ENCODE data around the gene TXNRD3.

TXNRD3 gene

DNA sequence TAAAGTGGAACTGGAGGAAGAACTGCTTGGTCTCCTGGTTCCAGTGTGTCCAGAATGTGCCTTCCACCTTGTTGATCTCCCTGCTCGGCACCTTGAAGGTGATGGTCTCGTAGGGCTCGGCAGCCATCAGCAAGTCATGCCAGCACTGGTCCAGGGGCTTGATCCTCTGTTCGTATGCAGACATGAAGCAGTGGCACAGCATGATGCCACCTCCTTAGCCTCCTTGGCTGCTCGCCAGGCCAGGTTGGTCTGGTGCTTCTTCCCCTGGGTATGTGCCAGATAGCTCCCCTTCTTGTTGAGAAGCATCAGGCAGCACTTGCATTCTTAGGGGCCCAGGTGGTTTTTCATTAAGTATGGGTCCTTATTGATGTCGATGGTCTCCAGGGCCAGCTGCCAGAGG lies 17.8 kb upstream of the TXNRD3 start:
- DNase-seq (ENCODE audit: low read depth in 3 of 3, low spot score in 1 of 3) = no peak

DNA sequence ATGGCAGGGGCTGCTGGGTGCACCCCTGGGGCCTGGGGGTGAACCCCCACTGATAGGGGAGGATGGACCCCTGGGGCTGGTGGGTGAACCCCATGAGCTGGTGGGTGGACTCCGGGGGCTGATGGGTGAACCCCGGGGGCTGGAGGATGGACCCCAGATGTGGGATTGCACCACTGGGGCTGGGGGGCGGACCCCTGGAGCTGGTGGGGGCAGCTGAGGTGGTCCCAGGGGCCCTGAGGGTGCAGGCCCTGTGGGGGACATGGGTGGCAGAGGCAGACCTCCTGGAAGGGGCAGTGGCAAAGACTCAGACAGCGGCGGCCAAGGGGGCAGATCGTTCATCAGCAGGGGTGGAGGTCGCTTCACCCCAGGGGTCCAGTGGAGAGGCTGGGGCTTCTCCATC lies 17.4 kb upstream of the TXNRD3 start:
- no peak for DNase-seq (ENCODE audit: low read depth in 3 of 3, low spot score in 1 of 3)

DNA sequence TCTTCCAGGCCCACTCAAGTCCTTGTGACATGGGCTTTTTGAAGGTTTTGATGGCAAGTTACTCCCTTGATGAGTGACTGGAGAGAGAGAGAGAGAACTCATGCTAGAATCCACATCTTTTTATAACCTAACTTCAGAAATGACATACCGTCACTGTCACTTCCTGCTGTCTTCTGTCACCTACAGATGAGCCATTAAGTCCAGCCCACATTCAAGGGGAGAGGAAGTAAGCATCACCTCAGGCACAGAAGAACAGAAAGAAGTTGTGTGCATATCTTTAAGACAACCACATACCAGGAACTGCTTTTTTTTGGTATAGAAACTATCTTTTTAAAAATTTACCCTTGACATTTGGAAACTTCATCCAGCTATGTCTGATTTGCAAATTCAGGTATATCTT lies 16.6 kb upstream of the TXNRD3 start:
- no peak for DNase-seq (ENCODE audit: low read depth in 3 of 3, low spot score in 1 of 3)

DNA sequence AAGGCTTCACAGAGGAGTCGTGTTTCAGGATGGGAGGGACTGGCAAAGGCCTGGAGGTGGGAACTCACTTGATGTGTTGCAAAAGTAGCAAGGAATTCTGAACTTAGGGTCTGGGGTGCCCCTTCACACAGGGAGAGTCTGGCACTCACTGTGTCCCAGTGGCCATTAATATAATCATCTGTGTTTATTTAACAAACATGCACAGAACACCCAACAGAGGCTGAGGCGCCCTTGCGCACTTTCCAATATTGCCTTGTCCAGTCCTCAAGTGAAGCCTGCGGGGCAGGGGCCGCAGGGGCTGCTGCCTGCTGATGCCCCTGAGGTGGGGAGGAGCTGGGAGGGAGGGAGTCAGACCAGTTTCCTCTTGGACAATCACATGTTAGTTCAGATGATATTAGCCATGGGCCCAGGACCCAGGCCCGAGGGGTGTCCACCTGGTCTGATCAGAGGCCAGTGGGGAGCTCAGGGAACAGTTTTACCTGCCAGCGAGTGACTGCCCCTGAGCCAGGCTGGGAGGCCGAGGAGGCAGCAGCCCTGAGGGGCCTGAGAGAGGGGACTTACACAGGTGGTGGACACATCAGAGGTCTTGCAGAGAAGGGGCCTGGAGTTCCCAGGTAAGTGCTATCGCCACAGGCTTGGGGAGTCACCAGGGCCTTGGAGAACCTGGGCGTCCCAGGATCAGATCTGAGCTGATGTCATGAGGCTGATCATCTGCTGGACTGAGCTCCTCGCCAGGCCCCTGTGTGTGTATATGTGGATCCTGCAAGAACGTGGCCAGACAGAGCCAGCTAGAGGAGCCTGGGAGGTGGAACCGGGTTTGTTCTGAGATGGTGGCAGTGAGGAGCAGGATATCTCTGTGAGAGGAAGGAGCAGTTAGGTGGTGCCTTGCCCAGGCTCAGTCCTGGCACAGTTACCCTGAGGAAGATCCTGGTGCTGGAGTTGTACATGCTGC lies 13.8 kb upstream of the TXNRD3 start:
- DNase-seq (ENCODE audit: low read depth in 3 of 3, low spot score in 1 of 3) = no peak

DNA sequence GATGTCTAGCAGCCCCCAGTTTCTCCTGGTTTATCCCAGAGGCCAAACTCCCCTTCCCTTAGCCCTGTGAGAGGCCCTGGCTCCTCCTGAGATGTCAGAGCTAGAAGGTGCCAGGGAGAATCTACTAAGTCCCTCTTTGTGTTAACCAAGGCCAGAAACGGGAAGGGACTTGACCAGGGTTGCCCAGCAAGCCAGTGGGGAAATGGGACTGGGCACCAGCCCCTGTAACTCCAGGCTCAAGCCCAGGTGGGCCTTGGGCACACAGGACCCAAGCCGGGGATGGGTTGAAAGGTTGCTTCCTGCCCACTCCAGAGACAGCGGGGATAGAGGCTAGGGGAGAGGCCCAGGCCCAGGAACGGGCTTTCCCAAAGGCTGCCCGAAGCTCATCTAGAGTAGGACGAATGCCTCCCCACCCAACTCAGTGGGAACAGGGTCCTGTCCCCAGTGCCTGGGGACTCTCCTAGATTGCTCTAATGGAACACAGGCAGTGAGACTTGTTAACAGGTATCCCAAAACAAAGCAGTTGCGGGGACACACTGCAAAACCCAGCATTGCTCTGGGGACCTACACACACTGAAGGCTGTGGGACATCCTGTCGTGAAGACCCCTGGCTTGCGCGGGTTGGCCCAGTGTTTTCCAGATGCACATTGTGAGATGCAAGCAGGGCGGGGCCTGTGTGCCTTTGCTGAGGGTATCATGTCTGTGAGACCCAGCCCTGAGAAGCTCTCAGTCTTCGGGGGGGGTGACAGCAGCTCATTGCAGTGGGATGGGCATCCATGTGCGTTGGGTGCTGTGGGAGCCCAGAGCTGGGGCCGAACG lies 12.9 kb upstream of the TXNRD3 start:
- DNase-seq (ENCODE audit: low read depth in 3 of 3, low spot score in 1 of 3) = no peak

DNA sequence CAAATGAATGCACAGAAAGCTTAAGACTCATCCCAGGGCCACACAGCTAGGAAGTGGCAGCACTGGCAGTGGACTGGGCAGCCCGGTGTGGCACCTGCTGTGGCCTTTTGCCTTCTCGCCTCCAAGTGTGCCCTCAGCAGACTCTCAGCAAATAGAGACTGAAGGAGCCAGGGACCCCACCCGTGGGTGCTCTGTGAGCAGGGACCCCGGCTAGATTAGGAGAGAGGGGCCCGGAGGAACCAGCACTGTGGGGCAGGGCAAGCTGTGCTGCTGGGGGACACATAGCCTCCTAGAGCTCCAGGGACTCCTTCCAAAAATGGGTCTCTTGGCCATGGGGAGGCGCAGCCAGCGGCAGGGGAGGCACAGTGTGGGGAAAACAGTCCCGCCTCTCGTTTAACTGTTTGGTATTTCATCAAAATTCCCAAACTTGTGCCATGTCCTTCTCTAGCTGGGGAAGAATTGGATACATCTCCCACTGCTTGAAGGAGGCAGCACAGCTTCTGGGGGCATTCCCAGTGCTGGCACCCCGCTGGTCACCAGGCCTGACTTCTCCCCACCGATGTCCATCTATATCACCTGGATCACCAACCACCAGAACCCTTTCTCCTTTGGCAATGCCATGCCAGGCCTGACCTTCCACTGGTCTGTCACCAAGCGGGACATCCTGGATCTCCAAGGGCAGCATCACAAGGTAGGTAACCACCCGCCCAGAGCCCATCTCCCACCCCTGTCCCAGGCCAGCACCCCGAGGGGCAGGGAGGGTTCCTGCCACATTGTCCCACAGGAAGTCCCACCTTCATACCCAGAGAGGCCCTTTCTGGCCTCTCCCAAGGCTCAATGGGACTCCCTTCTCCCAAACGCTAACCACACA lies 12.0 kb upstream of the TXNRD3 start:
- DNase-seq (ENCODE audit: low read depth in 3 of 3, low spot score in 1 of 3) = no peak

DNA sequence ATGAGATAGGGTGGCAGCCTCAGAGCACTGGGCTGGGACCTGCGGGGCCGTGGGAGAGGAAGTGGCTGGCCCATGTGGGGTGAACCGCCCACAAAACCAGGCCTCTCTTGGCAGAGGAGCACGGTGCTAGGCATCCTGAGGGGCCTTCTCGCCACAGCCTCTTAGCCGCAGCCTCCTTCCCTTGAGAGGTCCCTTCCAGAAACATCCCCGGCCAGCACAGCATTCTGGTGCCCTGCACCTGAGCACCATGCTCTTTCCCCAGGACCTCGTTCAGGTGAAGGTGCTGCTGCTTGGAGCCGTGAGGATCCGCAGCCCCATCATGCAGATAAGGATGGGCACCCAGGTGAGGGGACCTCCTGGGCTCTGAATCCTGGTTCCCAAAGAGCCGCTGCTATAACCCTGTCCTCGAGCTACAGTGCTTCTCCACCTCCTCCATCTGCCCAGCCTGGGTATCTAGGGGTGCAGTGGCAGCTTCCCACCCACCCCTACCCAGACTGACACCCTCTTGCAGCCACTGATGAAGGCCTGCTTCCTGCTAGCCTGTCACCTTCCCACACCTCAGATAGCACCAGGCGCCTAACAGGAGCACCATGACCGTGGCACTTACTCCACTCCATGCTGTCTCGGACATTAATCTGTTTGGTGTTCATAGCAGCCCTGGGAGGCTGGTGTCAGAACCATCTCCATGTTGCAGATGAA lies 11.2 kb upstream of the TXNRD3 start:
- DNase-seq (ENCODE audit: low read depth in 3 of 3, low spot score in 1 of 3) = no peak

DNA sequence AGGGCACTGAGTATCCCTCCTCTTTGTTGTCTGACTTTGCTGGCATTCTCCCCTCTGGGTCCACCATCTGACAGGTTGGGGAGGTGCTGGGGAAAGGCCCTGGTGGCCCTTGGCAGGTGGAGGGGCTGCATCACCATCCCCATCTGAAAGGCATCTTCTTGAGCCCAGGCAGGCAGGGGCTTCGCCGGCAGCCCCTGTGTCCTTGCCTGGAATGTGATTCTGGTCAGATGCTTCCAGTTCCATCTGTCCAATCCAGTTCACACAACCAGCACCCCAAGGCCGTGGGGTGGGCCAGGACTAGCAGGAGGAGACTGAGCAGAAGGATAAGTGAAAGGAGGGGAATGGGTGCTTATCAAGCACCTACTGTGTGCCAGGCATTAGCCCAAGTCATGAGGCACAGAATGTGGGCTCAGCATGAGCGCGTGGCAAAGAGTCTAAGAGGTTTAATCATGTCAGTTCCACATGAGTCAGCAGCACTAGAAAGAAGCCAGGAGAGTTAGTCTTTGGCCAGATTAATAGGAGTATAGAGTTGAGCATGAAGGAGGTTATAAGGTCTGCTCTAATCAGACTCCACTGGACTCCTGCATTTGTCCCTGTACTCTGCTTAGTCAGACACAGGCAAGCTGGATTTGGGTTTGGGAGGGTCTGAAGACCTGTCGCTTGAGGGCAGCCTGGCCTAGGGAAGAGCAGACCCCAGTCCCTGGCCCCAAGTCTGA lies 10.5 kb upstream of the TXNRD3 start:
- no peak for DNase-seq (ENCODE audit: low read depth in 3 of 3, low spot score in 1 of 3)

DNA sequence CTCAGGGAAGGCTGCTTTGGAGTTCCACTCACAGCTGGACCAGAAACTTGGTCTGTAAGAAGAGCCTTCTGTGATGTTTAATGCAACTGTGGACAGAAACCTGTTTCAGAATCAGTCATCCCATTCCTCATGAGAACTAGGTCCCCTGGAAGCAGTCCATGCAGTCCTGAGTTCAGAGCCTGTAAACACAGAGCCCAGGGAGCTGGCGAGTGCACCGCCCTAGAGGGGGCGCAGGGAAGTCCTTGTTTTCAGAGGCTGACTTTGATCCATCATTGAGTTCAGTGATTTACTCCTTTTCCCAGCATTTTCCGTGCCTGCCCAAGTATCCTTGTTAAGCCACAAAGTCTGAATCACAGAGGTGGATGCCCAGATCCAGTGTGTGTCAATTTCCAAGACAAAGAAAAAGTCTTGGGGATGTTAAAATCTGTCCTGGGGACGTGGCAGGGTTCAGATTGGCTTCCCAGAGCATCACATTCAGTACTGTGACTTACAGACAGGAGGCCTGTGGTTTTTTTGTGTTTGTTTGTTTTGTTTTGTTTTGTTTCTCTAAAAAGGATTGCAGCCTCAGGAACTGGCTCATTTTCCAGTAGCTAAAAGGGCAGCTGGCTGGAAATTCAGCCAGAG lies 9.8 kb upstream of the TXNRD3 start:
- no peak for DNase-seq (ENCODE audit: low read depth in 3 of 3, low spot score in 1 of 3)

DNA sequence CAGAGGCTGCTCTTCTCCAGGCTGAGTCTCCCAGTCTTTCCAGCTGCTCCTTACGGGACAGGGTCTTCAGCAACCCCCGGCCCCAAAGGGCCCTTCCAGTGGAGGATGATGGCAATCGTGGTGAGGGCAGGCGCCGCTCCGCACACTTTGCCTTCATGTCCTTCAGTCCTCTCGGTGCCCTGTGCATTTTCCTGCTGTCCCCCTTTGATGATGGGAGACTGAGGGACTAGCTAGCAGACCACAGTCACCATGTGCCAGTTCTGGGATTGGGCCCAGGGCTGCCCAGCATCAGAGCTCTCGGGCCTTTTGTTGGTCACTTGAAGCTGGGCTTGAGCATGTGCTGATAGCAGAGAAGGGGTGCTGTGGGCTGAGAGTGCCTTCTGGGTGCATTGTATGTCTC lies 8.8 kb upstream of the TXNRD3 start:
- no peak for DNase-seq (ENCODE audit: low read depth in 3 of 3, low spot score in 1 of 3)

DNA sequence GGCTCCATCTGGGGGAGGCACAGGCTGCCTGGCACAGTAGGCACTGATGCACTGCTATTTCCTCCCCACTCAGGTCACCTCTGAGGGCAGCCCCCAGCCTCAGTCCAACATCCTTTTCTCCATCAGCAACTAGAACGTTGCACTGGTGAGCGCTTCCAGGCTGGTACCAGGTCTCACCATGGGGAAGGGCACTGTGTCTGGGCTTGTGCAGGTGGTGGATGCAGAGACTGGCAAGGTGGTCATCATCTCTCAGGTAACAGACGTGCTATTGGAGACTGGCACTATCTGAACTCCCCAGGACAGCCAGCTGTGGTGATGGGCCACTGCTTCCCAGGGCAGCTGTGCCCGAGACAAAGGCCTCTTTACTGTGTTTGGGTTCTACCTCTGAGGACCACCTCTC lies 8.3 kb upstream of the TXNRD3 start:
- no peak for DNase-seq (ENCODE audit: low read depth in 3 of 3, low spot score in 1 of 3)

DNA sequence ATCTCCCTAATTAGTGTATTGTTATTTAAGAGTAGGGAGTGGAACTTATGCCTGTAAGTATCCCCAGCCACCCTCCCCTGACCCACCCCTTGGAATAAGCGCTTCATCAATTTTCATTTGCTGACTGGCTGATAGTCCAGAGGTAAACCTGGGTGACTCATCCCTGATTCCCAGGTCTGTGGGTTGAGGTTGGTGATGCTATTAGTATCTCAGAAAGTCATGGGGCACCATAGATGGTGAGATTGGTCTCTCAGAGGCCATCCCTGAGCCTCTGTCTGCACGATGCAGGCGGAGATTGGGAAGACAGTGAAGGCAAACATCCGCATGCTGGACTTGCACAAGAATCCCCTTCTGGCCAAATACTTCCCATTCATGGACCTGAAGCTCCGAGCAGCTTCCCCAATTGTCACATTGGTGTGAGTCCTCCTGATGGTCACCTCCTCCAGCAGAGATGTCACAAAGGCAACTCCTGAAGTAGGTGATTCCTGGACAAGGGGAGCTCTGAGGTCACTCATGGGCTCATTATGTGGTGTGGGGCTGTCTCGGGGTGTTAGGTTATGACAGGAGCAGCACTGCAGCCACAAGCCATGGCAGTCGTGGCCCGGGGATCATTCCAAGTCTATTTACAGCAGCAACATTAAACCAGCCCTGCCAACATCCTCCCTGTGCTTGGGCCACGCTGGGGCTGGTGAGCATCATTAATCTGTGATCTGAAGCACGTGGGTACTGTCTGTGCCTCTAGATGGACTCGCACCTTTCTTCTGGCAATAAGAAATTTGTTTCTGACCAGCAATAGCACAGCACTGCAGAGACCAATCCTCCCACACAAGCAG lies 6.8 kb upstream of the TXNRD3 start:
- no peak for DNase-seq (ENCODE audit: low read depth in 3 of 3, low spot score in 1 of 3)

DNA sequence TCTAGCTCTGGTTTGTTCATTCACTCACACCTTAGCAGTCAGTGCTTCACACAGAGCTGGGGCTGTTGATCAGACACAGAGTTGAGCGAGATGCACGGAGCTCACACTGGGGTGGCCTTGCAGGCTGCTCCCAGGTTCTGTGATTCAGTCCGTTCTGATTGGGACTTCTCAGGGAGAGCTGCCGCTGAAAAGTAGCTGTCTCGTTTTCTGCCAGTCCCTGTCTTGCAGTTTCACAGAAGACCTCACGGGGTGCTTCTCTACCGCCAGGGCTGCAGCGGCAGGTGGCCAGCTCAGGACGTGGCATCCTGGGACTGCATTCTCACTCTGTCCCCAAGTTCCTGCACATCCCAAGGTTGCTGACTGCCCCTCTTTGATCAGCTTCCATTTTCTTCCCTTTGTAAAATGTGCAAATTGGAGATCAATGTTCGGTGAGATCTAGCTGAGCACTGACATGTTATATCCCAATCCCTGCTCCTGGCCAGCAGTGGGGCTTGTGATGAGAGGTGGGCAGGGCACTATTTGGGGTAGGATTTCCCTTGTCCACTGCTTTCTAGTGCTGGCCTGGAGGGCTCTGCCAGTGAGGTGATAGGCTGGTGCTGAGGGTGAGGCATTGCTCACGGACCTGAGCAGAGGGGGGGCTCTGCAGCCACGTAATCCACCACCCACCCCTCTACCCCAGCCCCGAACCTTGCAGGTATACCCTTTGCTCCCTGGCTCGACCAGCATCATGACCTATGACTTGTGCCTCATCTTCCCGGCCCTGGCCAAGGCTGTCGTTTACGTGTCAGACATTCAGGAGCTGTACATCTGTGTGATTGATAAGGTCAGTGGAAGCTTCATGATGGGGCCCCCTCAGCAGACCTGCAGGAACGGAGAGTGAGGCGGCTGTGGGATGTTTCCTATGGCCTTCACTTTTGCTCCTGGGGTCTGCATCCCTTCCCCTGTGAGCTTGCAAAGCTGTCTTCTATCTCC lies 5.3 kb upstream of the TXNRD3 start:
- no peak for DNase-seq (ENCODE audit: low read depth in 3 of 3, low spot score in 1 of 3)

DNA sequence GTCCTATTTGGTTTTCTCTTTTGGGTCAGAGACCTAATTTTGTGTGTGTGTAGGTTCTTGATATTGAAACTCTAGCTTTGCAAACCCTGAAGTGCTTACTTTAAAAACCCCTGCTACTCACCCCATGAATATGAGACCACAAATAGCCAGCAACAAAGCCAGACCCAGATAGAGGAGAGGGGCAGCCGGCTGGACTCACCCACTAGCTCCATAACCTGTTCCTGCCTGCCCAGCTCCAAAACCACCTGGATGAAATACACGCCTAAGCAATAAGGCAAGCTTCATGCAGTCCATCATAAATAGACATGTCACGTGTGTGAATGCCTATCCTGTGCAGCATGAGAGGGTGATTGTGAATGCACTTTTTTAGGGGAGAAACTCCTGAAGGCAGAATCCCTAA lies 3.7 kb upstream of the TXNRD3 start:
- no peak for DNase-seq (ENCODE audit: low read depth in 3 of 3, low spot score in 1 of 3)

DNA sequence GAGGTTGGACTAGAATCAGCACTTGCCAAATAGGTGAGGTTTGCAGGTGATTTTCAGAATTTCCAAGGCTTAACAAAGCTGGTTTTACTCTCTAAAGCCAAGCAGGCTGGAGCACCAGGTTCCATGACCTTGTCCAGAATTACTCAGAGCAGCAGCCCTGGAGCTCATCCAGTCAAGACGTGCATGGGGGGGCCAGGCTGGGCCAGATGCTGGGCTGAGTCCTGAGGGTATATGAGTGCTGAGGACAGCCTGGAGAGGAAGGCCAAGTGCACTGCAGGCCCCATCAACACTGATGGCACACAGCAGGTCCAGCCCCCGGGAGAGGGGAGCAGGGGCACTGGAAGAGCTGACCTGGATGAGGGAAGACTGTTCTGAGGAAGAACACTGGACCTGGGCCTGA lies 3.0 kb upstream of the TXNRD3 start:
- DNase-seq (ENCODE audit: low read depth in 3 of 3, low spot score in 1 of 3) = no peak

DNA sequence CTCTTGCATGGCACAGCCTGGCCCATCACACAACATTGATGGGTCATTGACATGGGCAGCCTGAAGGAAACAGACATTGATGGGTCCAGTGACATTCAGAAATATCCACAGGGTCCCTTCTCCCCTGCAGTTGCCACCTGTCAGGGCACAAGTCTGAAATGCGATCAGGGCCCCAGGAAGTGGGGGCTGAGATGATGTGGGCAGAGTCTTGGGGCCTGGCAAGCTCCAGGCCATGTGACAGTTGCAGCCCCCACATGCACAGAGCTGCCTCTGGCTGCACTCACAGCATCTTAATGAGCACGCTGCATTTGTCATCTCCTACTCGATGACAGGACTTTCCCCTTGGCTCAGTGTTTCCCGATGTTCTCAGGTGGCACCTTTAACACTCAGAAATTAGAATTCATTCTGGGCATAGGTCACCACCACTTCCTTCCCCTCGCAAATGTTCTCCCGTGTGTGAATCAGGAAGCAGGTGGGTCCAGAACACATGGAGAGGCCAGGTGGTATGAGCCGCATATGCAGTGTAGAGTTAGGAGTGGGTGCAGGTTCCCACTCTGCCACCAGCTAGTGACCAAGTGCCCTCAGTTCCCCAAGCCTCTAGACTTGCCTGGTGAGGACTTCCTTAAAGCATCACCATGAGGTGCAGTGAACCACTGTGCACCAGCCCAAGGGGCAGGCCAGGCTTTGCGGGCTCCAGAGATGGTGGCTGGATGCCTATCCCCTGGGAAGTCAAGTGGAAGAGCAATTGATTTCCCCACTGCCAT lies 1.6 kb upstream of the TXNRD3 start:
- DNase-seq (ENCODE audit: low read depth in 3 of 3, low spot score in 1 of 3) = no peak

DNA sequence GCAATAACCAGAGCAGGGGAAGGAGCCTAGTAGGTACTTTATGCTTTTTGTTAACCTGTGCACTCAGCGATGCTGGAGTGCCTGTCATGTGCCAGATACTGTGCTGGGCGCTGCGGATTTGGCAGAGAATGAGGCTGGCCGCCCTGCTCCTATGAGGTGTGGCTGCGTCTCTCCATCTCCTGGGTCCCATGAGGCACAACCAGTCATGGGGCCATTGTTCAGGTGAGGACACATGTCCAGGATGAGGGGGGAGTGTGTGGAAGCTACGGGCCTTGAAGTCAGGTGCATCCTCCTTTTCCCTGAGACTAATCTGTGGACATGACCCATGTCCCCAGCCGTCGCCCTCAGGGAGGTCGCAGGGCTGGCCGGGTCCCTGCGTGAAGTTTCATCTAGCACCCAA lies 963 bp upstream of the TXNRD3 start:
- no peak for DNase-seq (ENCODE audit: low read depth in 3 of 3, low spot score in 1 of 3)
